ENCODE measurements around the gene EMC1. TPM values are rescaled to one million over a fixed set of nuclear protein-coding genes. Genes with fewer than 3 reads are reported as not detected.

EMC1 gene
- 14.3 and 18.8 TPM in 2 replicates for polyA plus RNA-seq

DNA sequence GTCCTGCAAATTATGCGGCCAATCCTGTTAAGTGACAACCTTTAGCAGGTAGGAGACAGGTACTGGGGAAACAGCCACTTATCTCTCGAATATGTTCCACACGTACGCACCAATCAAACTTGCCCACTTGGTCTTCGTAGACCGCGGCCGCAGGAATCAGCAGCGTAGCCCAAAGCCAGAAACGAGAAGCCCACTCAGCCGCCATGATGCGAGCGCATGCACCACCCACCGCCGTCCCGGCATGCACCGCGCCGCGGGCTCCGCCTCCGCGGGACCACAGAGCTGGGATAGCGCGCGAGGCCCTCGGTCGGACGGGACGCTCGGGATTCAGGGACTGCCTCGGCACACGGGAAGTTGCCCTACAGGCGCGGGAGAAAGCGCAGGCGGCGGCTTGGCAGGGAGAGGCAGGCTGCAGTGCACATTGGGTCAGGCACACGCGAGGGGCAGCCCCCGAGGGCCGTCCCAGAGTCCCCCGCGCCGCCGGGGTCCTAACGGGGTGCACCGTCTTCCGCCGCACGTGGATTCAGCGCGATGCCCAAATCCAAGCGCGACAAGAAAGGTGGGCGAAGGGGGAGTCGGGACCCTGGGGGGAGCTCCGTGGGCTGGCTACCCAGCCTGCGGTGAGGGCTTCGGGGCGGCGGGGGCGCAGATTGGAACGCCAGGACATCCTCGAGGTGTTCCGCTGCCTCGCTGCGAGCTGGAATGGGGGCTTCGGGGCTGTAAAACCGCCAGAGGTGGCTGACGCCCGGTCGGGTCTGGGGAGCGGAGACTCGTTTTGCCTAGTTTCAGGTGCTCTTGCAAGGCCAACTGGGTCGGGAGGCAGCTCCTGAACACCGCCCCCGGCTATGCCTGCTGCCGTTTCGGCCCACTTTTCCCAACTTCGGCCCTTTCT is at the start of gene EMC1, which contains the start of gene MRTO4:
Gene EMC1 (minus strand): TSS at position 220 of the 892 bp plus-strand sequence. CDS start 15 bp downstream, at position 205.
Gene MRTO4 (plus strand): TSS at position 501 of the 892 bp plus-strand sequence. CDS start 31 bp downstream, at position 532.

DNA sequence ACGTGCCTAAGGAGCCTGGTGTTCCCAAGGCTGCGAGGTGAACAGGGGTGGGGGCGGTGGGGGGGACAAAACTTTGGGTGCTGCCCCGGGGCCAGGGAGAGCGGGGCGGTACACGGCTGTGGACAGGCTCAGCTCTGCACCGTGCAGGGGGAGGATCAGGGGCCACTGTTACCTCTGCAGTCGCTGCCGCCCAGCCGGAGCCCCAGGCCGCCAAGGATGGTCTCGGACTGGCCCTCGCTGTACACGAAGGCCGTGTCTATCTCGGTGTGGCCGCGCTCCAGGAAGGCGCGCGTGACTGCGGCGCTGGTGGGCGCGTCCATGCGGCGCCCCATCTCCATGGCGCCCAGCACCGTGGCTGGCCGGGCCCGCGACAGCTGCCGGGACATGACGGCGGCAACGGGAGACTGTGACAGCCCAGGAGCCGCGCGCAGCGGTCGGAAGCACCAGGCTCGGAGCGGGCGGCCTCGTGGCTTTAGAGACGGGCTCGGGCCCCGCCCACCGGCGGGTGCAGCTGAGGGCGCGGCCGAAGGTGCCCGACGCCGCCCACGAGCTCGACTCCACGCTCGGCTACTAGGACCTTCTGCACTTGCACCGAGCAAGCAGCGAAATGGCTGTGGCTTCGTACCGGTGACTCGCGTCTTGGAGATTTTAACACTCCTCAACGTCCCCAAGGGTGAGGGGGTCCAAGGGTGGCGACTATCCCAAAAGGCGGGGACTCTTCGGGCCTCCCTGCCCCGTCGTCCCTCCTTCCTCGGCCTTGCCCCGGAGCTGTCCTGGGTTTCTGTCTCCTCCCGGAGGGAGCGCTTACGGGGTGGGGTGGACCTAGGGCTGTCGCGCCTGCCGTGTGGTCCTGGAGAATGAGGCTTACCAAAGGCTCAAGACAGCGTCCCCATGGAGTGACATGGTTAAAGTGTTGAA is 37.3 kb upstream of the EMC1 start, which contains the start of gene AKR7A3:
Gene AKR7A3 (minus strand): TSS at position 447 of the 918 bp plus-strand sequence. CDS start 61 bp downstream, at position 386.

DNA sequence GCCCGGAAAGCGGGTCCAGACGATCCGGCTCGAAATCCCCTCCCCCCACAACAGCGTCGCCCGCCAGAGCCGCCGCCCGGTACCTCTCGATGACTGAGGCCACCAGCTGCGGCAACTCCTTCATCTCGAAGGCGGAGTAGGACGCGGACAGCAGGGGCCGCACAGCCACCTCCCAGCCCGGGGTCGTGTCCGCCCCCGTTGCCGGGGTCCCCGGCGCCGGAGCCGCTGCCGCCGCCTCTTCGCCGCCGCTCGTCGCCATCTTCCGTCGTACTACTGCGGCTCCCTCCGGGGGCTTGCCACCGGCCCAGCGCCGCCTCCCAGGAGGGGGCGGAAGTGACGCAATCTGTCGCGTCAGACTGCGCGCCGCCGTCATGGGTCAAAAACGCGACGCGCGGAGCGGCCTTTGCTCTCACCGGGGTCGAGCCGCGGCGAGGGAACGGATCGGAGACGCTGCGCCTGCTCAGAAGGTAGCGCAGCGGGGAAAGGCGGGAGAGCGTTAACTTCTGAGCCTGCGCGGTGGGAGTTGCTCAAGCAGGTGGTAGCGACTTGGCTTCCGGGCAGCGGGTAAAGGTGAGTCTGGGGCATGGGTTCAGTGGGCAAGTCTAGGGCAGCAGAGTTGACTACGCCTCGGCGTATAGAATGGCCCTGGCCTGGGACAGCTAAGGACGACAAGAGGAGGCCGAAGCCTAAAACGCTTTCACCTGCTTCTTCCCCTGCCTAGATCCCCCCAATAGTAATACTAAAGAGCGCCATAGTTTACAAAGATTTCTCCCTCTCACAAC is 41.1 kb downstream of the EMC1 start, which contains the start of gene UBR4:
Gene UBR4 (minus strand): TSS at position 277 of the 782 bp plus-strand sequence. CDS start 18 bp downstream, at position 259.

Other genes starting within 250 kb of the EMC1 start
- gene UBR4, start 41.3 kb downstream of the EMC1 start, polyA plus RNA-seq = 87.9 and 107 TPM in 2 replicates
- gene MRTO4, start 281 bp upstream of the EMC1 start, polyA plus RNA-seq = 22.3 and 26.8 TPM in 2 replicates
- gene AKR7A3, start 37.2 kb upstream of the EMC1 start, polyA plus RNA-seq = not detected in 2 replicates
- gene AKR7A2, start 60.6 kb upstream of the EMC1 start, polyA plus RNA-seq = 3.7 and 11.6 TPM in 2 replicates
- 2.2 and 7.9 TPM in 2 replicates for gene SLC66A1, start 60.8 kb upstream of the EMC1 start, polyA plus RNA-seq
- 68.8 and 103 TPM in 2 replicates for gene CAPZB, start 234.0 kb upstream of the EMC1 start, polyA plus RNA-seq